Left kidney (tissue), 2 donors: Measurements from ENCODE around the gene GCG. TPM values are rescaled to one million over a fixed set of nuclear protein-coding genes. Genes with fewer than 3 reads are reported as not detected.

Experiments used
- DNase-seq: peaks from one replicate; pipeline ENCODE4 v3.0.0-alpha.2; 2013
- polyA plus RNA-seq: library from polyadenylated mRNA; unstranded; fragments of 120-200 nt; gene quantifications from one replicate; pipeline ENCODE4 v1.2.1, GENCODE V29; 2013; ENCODE audit not compliant: insufficient read length

The GCG gene
- polyA plus RNA-seq, 1 donor = not detected

DNA sequence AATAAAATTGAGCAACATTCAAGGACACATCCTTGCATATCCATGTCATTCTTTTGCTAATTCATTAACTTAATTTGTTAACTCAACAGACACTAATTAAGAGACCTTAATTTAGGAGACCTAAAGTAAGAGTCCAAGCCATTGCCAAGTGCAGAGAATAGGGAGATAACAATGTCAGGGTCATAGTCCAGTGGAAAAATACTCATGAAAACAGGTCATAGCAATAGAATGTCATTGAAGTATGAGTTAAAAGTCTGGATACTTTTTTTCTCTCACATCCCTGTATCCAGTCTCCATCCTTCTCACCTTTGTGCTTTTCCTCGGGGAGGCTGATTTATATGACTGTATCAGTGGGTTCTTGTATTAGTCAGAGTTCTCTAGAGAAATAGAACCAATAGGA, 51.5 kb downstream of the GCG start:
- DNase-seq = no peak

GRCh38 chr2:162099836-162100235, 52.2 kb downstream of the GCG start:
- DNase-seq = no peak

Other genes starting within 250 kb of the GCG start
- gene DPP4, start 78.0 kb downstream of the GCG start, polyA plus RNA-seq = 168 TPM
- gene FAP, start 91.2 kb upstream of the GCG start, polyA plus RNA-seq = 12.8 TPM
- gene IFIH1, start 166.4 kb upstream of the GCG start, polyA plus RNA-seq = 6.1 TPM
- gene GCA, start 191.9 kb upstream of the GCG start, polyA plus RNA-seq = 32.7 TPM